Testis (tissue), 2 donors: ENCODE measurements around the gene PHF2.

Experiments
- CTCF ChIP-seq, 3 experiments: fragments of 450-650 bp in 2 of 3; fragments of 200-600 bp in 1 of 3; sonication (generic) in 1 of 3; IDR thresholded peaks; one replicate each; pipeline ENCODE4 v1.5.1; 2016 to 2019; ENCODE audit warnings: antibody characterized with exemption in 3 of 3, mild to moderate bottlenecking in 2 of 3, moderate library complexity in 1 of 3
- POLR2A ChIP-seq: fragments of 450-650 bp; IDR thresholded peaks from one replicate; pipeline ENCODE4 v1.6.1; 2017; ENCODE audit warnings: antibody characterized with exemption, mild to moderate bottlenecking, moderate library complexity

GRCh38 chr9:93606187-93606586, 29.8 kb downstream of the PHF2 start:
- TF ChIP-seq CTCF (IDR thresholded peaks at IDR 0.05): no peak
- TF ChIP-seq POLR2A: no peak
